IPS-15b (cell line): ENCODE data around the gene HOXB6.

Source experiments
- H3K27me3 ChIP-seq: one replicate; pipeline ENCODE4 v1.6.1; 2013; ENCODE audit warnings: low read length; ENCODE audit not compliant: control insufficient read depth, insufficient read depth
- H3K36me3 ChIP-seq: one replicate; pipeline ENCODE4 v1.6.1; 2013; ENCODE audit warnings: low read length; ENCODE audit not compliant: control insufficient read depth, insufficient read depth
- H3K4me1 ChIP-seq: one replicate; pipeline ENCODE4 v1.6.1; 2013; ENCODE audit warnings: mild to moderate bottlenecking, low read length; ENCODE audit not compliant: control insufficient read depth, insufficient read depth
- H3K4me3 ChIP-seq: one replicate; pipeline ENCODE4 v1.5.1; 2013; ENCODE audit warnings: low read depth, low read length
- H3K9ac ChIP-seq: one replicate; pipeline ENCODE4 v1.6.1; 2013; ENCODE audit warnings: low read depth, mild to moderate bottlenecking, low read length
- H3K9me3 ChIP-seq: one replicate; pipeline ENCODE4 v1.6.1; 2013; ENCODE audit warnings: mild to moderate bottlenecking, low read length; ENCODE audit not compliant: control insufficient read depth, insufficient read depth

HOXB6 gene

DNA sequence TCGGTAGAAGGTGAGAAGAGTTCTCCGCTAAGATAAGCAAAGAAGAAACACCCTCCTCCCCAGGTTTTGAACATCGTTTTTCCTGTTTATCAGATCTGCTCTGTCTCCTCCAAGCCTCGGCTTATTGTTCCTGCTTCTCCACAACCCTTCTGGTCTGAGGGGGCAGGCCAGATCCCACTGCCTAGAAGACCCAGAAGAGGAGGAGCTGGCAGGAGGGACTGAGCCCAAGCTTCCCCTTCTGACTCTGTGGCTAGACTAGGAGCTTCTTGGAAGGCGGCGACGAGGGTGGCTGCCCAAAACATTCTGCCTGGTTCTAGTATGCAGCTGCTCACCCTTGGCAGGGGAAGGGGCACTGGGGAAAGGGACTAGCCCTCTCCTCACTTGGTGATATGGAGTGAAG is 6.0 kb downstream of the HOXB6 start:
- Histone ChIP-seq H3K27me3 (peaks cover 100% of the 10 kb centered on the region), H3K4me3 (peak overlapping the region; percentile 20), H3K4me1 (peaks cover 5% of the 10 kb centered on the region), H3K36me3 (no peaks in the 10 kb centered on the region), H3K9ac (no peak overlapping the region), H3K9me3 (no peaks in the 10 kb centered on the region)

GRCh38 chr17:48597778-48598631 is 6.8 kb downstream of the HOXB6 start:
- Histone ChIP-seq H3K4me1 (peaks cover 5% of the 10 kb centered on the region), H3K27me3 (peaks cover 100% of the 10 kb centered on the region), H3K36me3 (no peaks in the 10 kb centered on the region), H3K9me3 (no peaks in the 10 kb centered on the region), H3K4me3 (peak overlapping the region; percentile 20), H3K9ac (no peak overlapping the region)

DNA sequence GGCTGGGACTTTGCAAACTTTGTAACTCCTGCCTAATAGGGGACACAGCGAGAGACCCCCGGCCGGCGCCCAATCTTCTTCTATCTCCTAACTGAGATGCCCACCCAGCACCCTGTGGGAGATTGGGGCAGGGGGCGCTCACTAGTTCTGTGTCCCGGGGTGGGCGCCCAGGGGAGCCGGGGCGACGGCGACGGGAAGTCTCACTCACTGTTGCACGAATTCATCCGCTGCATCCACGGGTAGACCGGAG is 7.3 kb downstream of the HOXB6 start:
- H3K4me1 ChIP-seq: peaks cover 5% of the 10 kb centered on the region
- H3K9me3 ChIP-seq: no peaks in the 10 kb centered on the region
- peak overlapping the region; percentile 37 for H3K4me3 ChIP-seq
- peaks cover 100% of the 10 kb centered on the region for H3K27me3 ChIP-seq
- no peak overlapping the region for H3K9ac ChIP-seq
- H3K36me3 ChIP-seq: no peaks in the 10 kb centered on the region

GRCh38 chr17:48596735-48597527 is 7.9 kb downstream of the HOXB6 start:
- peak overlapping the region; percentile 37 for H3K4me3 ChIP-seq
- H3K27me3 ChIP-seq: peaks cover 100% of the 10 kb centered on the region
- H3K9ac ChIP-seq: no peak overlapping the region
- peaks cover 5% of the 10 kb centered on the region for H3K4me1 ChIP-seq
- H3K9me3 ChIP-seq: no peaks in the 10 kb centered on the region
- no peaks in the 10 kb centered on the region for H3K36me3 ChIP-seq

GRCh38 chr17:48596000-48596734 is 8.6 kb downstream of the HOXB6 start:
- Histone ChIP-seq H3K9me3 (no peaks in the 10 kb centered on the region), H3K4me3 (peak overlapping the region; percentile 37), H3K4me1 (peaks cover 5% of the 10 kb centered on the region), H3K9ac (no peak overlapping the region), H3K36me3 (no peaks in the 10 kb centered on the region), H3K27me3 (peaks cover 100% of the 10 kb centered on the region)

DNA sequence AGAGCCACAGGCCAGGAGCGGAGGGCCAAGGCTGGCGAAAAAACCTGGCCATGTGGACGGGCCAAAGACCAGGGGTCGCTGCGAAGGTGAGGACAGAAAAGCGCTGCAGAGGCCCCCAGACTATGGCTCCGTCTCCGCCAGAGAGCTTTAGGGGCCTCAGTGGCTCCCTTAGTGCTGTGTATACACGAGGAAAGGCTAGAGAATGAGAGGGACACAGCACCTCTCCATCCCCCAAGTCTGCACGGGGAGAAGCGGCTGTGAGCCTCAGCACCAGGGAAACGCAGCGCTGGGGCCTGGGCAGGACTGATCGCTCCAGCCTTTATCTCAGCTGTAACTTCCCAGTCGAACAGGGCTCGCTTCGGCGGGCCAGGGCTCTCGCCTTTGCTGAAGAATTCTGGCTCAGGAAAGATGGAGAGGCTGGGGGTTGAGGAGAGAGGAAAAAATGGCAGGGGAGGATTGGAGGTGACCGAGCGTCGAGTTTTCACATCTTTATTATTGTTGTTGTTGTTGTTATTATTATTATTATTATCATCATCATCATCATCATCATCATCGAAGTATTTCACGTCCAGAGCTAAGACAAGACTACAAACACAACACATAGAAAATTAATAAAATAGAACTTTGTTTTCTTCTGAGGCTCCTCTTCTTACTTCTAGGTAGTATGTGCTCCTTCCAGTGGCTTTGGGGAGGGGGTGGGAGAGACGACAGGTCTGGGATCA is 9.3 kb downstream of the HOXB6 start:
- Histone ChIP-seq H3K9ac (no peak overlapping the region), H3K9me3 (no peaks in the 10 kb centered on the region), H3K27me3 (peaks cover 100% of the 10 kb centered on the region), H3K36me3 (no peaks in the 10 kb centered on the region), H3K4me3 (peak overlapping the region; percentile 39), H3K4me1 (peaks cover 5% of the 10 kb centered on the region)

GRCh38 chr17:48594538-48595277 is 10.1 kb downstream of the HOXB6 start:
- Histone ChIP-seq H3K9ac (no peak overlapping the region), H3K36me3 (no peaks in the 10 kb centered on the region)

DNA sequence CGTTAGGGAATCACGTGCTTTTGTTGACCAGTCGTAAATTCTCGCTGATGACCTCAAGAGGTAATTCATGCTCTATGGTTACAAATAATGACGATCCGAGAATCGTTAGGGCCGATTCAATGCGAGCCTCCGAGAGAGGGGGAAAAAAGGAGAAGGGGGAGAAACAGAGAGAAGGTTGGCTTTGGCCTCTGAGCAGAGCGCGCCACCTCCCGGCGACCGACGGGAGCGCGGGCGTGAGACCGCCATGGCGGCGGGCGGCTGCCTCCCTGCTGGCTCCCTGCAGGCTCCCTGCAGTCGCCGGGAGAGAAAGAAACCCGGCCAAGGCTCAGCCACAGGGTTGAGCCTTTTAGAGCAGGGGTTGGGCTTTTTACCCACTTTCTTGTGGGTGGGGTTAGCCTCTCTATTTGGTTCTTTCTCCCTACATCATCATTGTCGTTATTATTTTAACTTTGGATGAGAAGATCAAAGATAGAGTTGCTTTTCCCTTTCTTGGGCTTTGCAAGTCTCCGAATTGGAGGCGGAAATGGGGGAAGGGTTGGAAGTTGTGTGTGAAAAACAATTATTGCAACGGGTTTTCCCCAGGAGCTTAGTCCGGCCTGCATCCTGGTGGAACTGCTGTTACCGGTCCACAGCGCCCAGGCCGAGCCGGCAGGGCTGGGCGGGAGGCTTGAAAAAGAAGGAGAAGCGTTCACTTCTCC is 10.8 kb downstream of the HOXB6 start:
- H3K9ac ChIP-seq: no peak overlapping the region
- peaks cover 5% of the 10 kb centered on the region for H3K4me1 ChIP-seq
- no peaks in the 10 kb centered on the region for H3K36me3 ChIP-seq
- H3K9me3 ChIP-seq: no peaks in the 10 kb centered on the region
- H3K4me3 ChIP-seq: peak overlapping the region; percentile 39
- peaks cover 100% of the 10 kb centered on the region for H3K27me3 ChIP-seq

More at GRCh38 chr17:48594538-48595277, 10.1 kb downstream of the HOXB6 start:
- peaks cover 5% of the 10 kb centered on the region for H3K4me1 ChIP-seq
- peak overlapping the region; percentile 39 for H3K4me3 ChIP-seq
- peaks cover 100% of the 10 kb centered on the region for H3K27me3 ChIP-seq
- no peaks in the 10 kb centered on the region for H3K9me3 ChIP-seq

DNA sequence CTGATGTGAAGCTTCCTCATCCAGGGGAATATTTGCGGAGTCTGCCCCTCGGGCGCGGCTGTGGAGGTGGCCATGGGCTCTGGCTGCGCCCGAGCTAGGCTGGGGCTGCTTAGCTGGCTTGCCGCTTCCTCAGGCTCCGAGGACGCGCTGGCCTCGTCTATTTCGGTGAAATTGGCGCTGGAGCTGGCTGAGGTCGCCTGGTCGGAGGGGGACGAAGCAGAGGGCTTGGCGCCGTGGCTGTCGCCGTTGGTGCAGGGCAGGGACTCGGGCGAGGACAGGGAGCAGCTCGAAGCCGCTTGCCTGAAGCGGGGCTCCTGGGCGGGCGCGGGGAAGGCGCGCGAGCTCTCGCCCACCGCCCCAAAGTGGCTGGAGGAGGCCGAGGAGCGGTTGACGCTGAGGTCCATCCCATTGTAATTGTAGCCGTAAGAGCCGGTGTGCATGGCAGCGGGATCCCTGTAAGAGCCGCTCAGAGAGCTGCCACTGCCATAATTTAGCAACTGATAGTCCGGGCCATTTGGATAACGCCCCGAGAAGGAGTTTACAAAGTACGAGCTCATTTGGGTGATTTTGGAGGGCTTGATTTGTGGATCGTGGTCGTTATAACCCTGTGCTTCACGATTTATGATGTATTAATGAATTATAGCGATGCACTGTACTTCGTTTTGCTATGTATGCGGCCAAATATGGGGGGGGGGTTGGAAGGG is 11.5 kb downstream of the HOXB6 start, which contains the start of gene HOXB5:
Gene HOXB5 (minus strand): TSS at position 654 of the 704 bp plus-strand sequence. CDS start 97 bp downstream, at position 557.
- Histone ChIP-seq H3K27me3 (peaks cover 100% of the 10 kb centered on the region), H3K9ac (no peak within 1 kb of the TSS), H3K9me3 (no peaks in the 10 kb centered on the region), H3K36me3 (no peaks in the 10 kb centered on the region), H3K4me1 (peaks cover 5% of the 10 kb centered on the region), H3K4me3 (peak within 1 kb of the TSS; percentile 39)

DNA sequence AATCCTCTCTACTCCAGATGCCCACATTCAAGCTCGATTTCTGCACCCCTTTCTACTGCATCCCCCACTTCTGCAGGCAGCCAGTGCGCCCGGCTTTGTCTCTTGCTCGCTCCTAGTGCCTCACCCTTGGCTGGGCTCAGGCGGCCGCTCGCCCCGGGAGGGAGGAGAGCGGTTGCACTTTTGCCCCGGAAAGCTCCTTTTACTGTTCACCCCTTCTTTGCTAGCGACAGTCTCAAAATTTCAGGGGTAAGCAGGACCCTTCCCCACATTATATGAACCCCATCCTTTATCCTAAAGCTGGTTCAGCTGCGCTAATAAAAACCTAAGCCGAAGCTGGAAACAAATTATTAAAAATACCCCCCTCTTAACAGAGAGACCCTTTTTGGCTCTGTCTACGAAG is 12.2 kb downstream of the HOXB6 start:
- peaks cover 100% of the 10 kb centered on the region for H3K27me3 ChIP-seq
- no peaks in the 10 kb centered on the region for H3K36me3 ChIP-seq
- no peak overlapping the region for H3K4me3 ChIP-seq
- peaks cover 5% of the 10 kb centered on the region for H3K4me1 ChIP-seq
- H3K9me3 ChIP-seq: no peaks in the 10 kb centered on the region
- no peak overlapping the region for H3K9ac ChIP-seq
